ENCODE measurements around the gene SPATA13. TPM values are rescaled to one million over a fixed set of nuclear protein-coding genes. Genes with fewer than 3 reads are reported as not detected.

SPATA13 gene
- total RNA-seq, 1 experiment from 2014 or later = 21.4 TPM

DNA sequence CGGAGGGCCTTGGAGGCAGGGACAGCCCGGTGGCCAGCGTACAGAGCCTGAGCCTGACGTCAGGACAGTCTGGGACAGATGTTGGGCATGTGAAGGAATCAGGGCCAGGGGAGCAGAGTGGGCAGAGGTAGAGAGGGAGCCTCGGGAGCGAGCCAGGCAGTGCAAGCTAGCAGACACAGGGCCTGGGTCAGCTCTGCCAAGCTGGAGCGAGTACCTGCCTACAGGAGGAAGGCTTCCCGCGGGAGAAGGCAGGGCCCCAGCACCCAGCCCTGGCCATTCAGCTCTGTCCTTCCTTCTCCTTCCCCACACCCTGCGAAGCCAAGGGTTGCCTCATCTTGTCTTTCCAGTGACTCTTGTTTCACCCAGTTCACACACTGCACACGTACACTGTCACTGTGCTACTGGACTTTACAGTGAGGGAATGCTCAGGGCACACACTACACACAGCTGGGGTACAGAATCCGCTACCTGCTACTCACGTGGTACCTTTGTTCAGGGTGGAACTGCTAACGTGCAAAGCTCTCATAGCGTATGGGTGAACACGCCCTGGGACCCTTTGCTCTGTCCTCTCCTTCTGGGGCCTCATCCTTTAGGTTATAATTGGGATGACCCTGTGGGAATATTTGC, 139.1 kb downstream of the SPATA13 start:
- Histone ChIP-seq H3K9me2 (ENCODE audit: insufficient read depth) (no peaks in the 10 kb centered on the region), H3K4me1 (ENCODE audit: control insufficient read depth in 1 of 2, insufficient read depth in 2 of 2, low read length in 2 of 2) (no peaks in the 10 kb centered on the region), H3K27me3 (ENCODE audit: insufficient read depth, low read length) (no peaks in the 10 kb centered on the region), H3K79me2 (ENCODE audit: insufficient read depth, low read length) (no peaks in the 10 kb centered on the region), H2AFZ (ENCODE audit: low read depth, low read length, poor library complexity, severe bottlenecking) (no peak overlapping the region), H3K27ac (ENCODE audit: low read depth, low read length) (no peak overlapping the region), H3K36me3 (ENCODE audit: control insufficient read depth in 1 of 2, insufficient read depth in 2 of 2, low read length in 2 of 2) (peaks cover 10 to 28% of the 10 kb centered on the region in 2 experiments), H3K9ac (ENCODE audit: low read length) (no peak overlapping the region), H3K4me3 (replicated peaks in 1 of 2; ENCODE audit: low read depth in 1 of 2, low read length in 2 of 2) (no peak overlapping the region), H4K20me1 (ENCODE audit: insufficient read depth) (no peaks in the 10 kb centered on the region), H3K4me2 (ENCODE audit: low read length) (no peak overlapping the region), H3K9me3 (ENCODE audit: control insufficient read depth in 1 of 2, insufficient read depth in 1 of 2, low read depth in 1 of 2, low read length in 2 of 2) (no peaks in the 10 kb centered on the region)
- ChIA-PET CTCF (no interaction called here), RAD21 (ENCODE audit: low non-redundant PET in 1 of 2, low total read pairs in 2 of 2, uncharacterized antibody in 2 of 2, unreplicated experiment in 2 of 2) (no interaction called here), POLR2A (no interaction called here)
- intact Hi-C loops (cut with micrococcal nuclease) = no loop called here
- no peak for DNase-seq (ENCODE audit: low read depth, low spot score)
- TF ChIP-seq, protein P1, sequence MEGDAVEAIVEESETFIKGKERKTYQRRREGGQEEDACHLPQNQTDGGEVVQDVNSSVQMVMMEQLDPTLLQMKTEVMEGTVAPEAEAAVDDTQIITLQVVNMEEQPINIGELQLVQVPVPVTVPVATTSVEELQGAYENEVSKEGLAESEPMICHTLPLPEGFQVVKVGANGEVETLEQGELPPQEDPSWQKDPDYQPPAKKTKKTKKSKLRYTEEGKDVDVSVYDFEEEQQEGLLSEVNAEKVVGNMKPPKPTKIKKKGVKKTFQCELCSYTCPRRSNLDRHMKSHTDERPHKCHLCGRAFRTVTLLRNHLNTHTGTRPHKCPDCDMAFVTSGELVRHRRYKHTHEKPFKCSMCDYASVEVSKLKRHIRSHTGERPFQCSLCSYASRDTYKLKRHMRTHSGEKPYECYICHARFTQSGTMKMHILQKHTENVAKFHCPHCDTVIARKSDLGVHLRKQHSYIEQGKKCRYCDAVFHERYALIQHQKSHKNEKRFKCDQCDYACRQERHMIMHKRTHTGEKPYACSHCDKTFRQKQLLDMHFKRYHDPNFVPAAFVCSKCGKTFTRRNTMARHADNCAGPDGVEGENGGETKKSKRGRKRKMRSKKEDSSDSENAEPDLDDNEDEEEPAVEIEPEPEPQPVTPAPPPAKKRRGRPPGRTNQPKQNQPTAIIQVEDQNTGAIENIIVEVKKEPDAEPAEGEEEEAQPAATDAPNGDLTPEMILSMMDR (IDR thresholded peaks at IDR 0.05 in 2 of 3, conservative IDR thresholded peaks at IDR 0.05 in 1 of 3; ENCODE audit: borderline replicate concordance in 1 of 3, insufficient read depth in 1 of 3, low read depth in 2 of 3, low read length in 2 of 3) = no peak
- TF ChIP-seq SP1 (IDR thresholded peaks at IDR 0.05; ENCODE audit: low read depth) = no peak
- TF ChIP-seq SIN3A (IDR thresholded peaks at IDR 0.05; ENCODE audit: low read depth) = no peak
- no peak for TF ChIP-seq EZH2 (IDR thresholded peaks at IDR 0.05)
- TF ChIP-seq, protein P2, sequence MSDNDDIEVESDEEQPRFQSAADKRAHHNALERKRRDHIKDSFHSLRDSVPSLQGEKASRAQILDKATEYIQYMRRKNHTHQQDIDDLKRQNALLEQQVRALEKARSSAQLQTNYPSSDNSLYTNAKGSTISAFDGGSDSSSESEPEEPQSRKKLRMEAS (IDR thresholded peaks at IDR 0.05) = no peak
- no TSS peak for BruUV-seq (replicated peaks)
- ATAC-seq = no peak

DNA sequence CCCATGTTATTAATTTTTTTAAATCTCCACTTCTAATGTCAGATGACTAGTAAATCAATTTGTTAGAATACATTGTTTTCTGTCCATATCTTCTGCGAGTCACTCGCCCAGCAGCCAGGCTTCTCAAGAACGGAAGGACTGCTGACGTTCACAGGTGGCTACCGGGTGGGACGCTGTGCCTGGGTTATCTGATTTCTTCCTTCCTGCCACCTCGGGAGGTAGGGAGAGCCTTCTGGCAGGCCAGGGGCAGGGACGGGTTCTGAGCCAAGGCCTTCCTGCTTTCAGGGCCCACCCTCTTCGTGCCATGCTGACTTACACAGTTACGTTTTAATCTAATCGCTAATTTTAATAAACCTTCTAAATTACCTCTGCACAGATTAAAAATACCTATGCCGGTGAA, 140.9 kb downstream of the SPATA13 start:
- intact Hi-C loops (cut with micrococcal nuclease) = no loop called here
- POLR2A ChIA-PET = no interaction called here
- RAD21 ChIA-PET (ENCODE audit: low non-redundant PET in 1 of 2, low total read pairs in 2 of 2, uncharacterized antibody in 2 of 2, unreplicated experiment in 2 of 2) = no interaction called here
- TF ChIP-seq ELF1 (IDR thresholded peaks at IDR 0.05; ENCODE audit: borderline replicate concordance, low read depth) (no peak), POLR2A (IDR thresholded peaks at IDR 0.05; ENCODE audit: borderline replicate concordance, extremely low read depth, insufficient read depth, insufficient read length) (no peak), SIN3A (IDR thresholded peaks at IDR 0.05; ENCODE audit: low read depth) (no peak), ZNF274 (IDR thresholded peaks at IDR 0.05; ENCODE audit: low read depth, low read length) (no peak), RAD21 (IDR thresholded peaks at IDR 0.05; ENCODE audit: low read depth) (no peak), EGR1 (IDR thresholded peaks at IDR 0.05; ENCODE audit: low read depth) (no peak), CEBPB (IDR thresholded peaks at IDR 0.05; ENCODE audit: low read depth) (no peak), FOSL1 (IDR thresholded peaks at IDR 0.05; ENCODE audit: low read depth) (no peak), YY1 (IDR thresholded peaks at IDR 0.05; ENCODE audit: extremely low read depth, insufficient replicate concordance, low read depth, low read length) (no peak), CBX3 (IDR thresholded peaks at IDR 0.05; ENCODE audit: low read depth) (no peak), ZFX (IDR thresholded peaks at IDR 0.05) (no peak), EZH2 (IDR thresholded peaks at IDR 0.05) (no peak), TCF7L2 (IDR thresholded peaks at IDR 0.05; ENCODE audit: borderline replicate concordance, extremely low read depth, insufficient read depth, insufficient read length) (no peak), SP1 (IDR thresholded peaks at IDR 0.05; ENCODE audit: low read depth) (no peak), JUND (IDR thresholded peaks at IDR 0.05) (no peak), POLR2AphosphoS5 (IDR thresholded peaks at IDR 0.05; ENCODE audit: low read depth, low read length) (no peak)
- TF ChIP-seq, protein P2 (IDR thresholded peaks at IDR 0.05) = no peak

More for the DNA sequence above, 140.9 kb downstream of the SPATA13 start:
- ATAC-seq = no peak
- H3K27me3 ChIP-seq (ENCODE audit: insufficient read depth, low read length) = no peaks in the 10 kb centered on the region
- BruUV-seq (replicated peaks) = no TSS peak
- DNase-seq (ENCODE audit: low read depth, low spot score) = no peak
- no peak overlapping the region for H2AFZ ChIP-seq (ENCODE audit: low read depth, low read length, poor library complexity, severe bottlenecking)
- H3K27ac ChIP-seq (ENCODE audit: low read depth, low read length) = no peak overlapping the region
- no peaks in the 10 kb centered on the region for H3K79me2 ChIP-seq (ENCODE audit: insufficient read depth, low read length)
- CTCF ChIA-PET = no interaction called here
- H3K4me3 ChIP-seq (replicated peaks in 1 of 2; ENCODE audit: low read depth in 1 of 2, low read length in 2 of 2) = no peak overlapping the region
- no peaks in the 10 kb centered on the region for H3K9me2 ChIP-seq (ENCODE audit: insufficient read depth)
- H3K9me3 ChIP-seq (ENCODE audit: control insufficient read depth in 1 of 2, insufficient read depth in 1 of 2, low read depth in 1 of 2, low read length in 2 of 2) = no peaks in the 10 kb centered on the region
- peaks cover 8 to 25% of the 10 kb centered on the region in 2 experiments for H3K36me3 ChIP-seq (ENCODE audit: control insufficient read depth in 1 of 2, insufficient read depth in 2 of 2, low read length in 2 of 2)
- no peaks in the 10 kb centered on the region for H4K20me1 ChIP-seq (ENCODE audit: insufficient read depth)
- H3K4me2 ChIP-seq (ENCODE audit: low read length) = no peak overlapping the region
- H3K4me1 ChIP-seq (ENCODE audit: control insufficient read depth in 1 of 2, insufficient read depth in 2 of 2, low read length in 2 of 2) = no peaks in the 10 kb centered on the region
- no peak overlapping the region for H3K9ac ChIP-seq (ENCODE audit: low read length)

All from HCT116 (cell line).